GM19240 (cell line): ENCODE data around the gene E2F4.

ENCODE experiments used
- DNase-seq: peaks from one replicate; pipeline ENCODE4 v3.0.0; 2011; ENCODE audit warnings: low spot score; ENCODE audit not compliant: insufficient read length

E2F4 gene

DNA sequence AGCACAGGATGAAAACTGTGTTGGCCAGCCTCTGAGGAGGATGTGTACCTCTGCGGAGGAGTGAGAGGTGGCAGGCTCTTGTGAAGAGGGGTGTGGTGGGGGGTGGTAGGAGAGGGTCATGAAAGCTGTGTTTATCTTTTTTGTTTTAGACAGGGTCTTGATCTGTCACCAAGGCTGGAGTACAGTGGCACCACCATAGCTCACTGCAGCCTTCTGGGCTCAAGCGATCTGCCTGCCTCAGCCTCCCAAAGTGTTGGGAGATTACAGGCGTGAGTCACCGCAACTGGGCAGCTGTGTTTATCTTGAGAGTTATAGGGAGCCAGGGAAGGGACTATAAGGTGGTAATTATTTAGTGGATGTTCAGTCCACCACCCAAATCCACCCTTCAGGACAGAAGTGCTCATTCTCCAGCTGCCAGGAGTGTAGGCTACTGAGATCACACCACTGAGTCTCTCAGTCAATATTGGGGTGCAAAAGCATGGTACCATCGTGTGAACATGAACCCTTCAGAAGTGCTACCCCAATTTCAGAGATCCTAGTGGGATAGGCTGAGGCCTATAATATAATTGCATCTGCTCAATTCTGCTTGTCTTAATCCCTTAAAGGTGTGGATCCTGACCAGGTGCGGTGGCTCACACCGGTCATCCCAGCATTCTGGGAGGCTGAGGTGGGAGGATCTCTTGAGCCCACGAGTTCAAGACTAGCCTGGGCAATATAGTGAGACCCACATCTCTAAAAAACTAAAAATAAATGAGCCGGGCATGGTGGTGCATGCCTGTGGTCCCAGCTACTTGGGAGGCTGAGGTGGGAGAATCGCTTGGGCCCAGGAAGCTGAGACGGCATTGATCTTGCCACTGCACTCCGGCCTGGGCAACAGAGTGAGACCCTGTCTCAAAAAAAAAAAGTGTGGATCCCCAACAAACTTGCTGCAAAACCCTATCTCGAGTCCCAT lies 1.2 kb upstream of the E2F4 start:
- no peak for DNase-seq

GRCh38 chr16:67191411-67191994 lies 452 bp upstream of the E2F4 start:
- no peak for DNase-seq

- DNase-seq: no peak
Observed at GRCh38 chr16:67192781-67193361, 916 bp downstream of the E2F4 start.

GRCh38 chr16:67193536-67193935 lies 1.6 kb downstream of the E2F4 start:
- no peak for DNase-seq

GRCh38 chr16:67194260-67194659 lies 2.3 kb downstream of the E2F4 start:
- no peak for DNase-seq

GRCh38 chr16:67195676-67196075 lies 3.7 kb downstream of the E2F4 start:
- no peak for DNase-seq

- DNase-seq: no peak
Observed at GRCh38 chr16:67196881-67197280, 4.9 kb downstream of the E2F4 start.

DNA sequence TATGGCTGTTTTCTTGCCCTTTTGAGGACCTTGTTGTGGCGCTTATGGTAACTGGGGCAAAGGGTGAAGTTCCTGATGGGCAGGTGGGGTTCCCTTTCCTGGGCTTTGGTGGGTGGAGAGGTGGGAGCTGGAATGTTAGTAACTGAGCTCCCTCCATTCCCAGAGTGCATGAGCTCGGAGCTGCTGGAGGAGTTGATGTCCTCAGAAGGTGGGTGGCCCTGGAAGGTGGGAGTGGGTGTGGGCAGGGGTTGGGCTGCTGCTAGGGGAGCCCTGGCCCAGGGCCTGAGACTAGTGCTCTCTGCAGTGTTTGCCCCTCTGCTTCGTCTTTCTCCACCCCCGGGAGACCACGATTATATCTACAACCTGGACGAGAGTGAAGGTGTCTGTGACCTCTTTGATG lies 5.7 kb downstream of the E2F4 start:
- DNase-seq: no peak

- no peak for DNase-seq
Observed at GRCh38 chr16:67198238-67198734, 6.3 kb downstream of the E2F4 start.

DNA sequence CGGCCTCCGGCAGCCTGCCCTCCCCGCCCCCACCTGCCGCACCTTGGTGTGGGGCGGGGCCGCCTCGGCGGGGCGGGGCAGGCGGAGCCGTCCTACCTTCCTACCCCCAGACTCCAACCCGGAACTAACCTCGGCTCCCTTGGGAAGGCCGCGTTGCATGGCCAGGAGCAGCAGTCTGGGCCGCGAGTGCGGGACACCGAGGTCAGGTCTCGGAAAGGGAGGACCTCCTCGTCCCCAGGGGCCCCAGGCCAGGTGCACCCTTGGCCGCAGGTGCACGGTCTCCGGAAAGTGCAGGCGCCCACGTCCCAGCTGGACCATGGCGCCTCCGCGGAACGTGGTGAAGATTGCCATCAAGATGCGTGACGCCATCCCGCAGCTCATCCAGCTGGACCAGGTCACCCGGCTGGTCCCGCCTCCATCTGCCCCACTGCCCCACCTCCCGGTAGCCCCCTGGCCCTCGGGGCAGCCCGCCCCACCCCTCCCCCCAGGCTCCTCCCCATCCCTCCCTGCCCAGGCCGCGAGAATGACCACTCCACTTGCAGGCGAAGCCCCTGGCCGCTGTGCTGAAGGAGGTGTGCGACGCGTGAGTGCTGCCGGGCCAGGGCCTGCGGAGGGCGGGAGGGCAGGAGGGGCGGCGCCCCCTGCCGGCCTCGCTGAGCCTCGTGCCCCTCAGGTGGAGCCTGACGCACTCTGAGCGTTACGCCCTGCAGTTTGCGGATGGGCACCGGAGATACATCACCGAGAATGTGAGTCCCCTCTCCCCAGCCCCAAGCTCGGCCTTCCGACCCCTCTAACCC lies 7.3 kb downstream of the E2F4 start, which contains the start of gene ELMO3:
Gene ELMO3, plus strand, starts transcription at position 121 of the 797 bp plus-strand sequence. Its CDS starts 196 bp downstream, at position 317.
- DNase-seq: no peak

DNA sequence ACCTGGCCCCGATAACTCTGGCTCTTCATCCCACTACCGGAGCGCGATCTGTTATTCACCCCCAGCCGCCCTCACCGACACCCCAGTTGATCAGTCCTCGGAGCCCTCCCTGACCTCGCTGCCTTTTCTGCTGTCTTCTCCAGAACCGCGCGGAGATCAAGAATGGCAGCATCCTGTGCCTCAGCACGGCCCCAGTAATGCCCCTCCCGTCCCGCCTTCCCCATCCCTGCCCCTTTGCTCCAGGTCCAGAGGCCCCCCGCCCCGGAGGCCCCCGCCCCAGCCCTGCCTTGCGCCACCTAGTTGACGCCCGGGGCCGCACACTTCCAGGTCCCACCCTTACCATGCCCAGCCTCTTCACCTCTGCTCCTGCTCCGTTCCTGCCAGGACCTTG lies 7.8 kb downstream of the E2F4 start:
- no peak for DNase-seq

DNA sequence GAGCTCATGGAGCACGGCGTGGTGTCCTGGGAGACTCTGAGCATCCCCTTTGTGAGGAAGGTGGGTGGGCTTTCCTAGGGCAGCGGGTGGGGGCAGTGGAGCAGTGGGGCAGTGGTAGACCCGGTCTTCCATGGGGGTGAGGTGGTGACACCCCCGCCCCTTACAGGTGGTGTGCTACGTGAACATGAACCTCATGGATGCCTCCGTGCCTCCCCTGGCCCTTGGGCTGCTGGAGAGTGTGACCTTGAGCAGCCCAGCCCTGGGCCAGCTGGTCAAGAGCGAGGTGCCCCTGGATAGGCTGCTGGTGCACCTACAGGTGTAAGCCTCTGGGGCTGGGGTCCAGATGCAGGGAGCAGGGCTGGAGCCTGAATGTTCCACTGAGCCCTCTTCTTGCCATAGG lies 8.5 kb downstream of the E2F4 start:
- no peak for DNase-seq

DNA sequence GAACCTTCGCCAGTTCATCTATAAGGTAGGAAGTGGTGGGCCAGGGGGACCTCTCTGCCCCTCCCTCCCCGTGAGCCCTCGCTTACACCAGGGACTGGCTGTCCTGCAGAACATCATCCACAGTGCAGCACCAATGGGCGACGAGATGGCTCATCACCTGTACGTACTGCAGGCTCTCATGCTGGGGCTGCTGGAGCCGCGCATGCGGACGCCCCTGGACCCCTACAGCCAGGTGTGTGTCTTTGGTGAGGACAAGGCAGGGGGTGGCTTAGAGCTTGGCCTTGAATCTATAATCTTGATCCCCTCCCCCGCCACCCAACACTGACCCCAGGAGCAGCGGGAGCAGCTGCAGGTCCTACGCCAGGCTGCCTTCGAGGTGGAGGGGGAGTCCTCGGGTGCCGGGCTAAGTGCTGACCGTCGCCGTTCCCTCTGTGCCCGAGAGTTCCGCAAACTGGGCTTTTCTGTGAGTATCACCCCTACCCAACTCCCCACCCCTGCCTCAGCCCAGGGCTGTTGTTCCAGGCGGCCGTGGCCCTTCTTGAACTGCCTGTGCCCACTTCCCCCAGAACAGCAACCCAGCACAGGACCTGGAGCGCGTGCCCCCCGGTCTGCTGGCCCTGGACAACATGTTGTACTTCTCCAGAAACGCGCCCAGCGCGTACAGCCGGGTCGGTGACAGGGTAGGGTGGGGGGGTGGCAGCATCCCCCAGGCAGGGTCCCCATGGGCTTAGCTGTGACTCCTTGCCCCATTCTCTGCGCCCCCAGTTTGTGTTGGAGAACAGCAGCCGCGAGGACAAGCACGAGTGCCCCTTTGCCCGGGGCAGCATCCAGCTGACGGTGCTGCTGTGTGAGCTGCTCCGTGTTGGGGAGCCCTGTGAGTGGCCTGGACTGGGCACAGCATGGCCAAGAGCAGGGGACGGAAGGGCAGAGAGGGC lies 9.7 kb downstream of the E2F4 start:
- DNase-seq: no peak

GRCh38 chr16:67202426-67202825 lies 10.5 kb downstream of the E2F4 start:
- DNase-seq: no peak

DNA sequence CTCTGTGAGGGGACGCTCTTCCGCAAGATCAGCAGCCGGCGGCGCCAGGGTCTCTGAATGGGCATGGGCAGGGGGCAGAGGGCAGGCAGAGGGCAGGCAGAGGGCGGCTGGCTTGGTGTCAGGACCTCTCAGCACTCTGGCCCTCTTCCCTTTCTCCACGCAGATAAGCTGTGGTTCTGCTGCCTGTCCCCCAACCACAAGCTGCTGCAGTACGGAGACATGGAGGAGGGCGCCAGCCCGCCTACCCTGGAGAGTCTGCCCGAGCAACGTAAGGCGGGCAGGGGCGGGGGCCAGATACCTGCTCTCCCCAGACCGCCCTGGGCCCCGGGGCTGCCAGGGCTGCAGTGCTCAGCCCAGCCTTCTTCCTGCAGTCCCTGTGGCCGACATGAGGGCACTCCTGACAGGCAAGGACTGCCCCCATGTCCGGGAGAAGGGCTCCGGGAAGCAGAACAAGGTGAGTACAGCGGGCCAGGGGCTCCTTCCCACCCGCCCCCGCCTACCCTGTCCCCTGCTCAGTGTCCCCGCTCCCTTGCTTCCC lies 11.1 kb downstream of the E2F4 start:
- no peak for DNase-seq

DNA sequence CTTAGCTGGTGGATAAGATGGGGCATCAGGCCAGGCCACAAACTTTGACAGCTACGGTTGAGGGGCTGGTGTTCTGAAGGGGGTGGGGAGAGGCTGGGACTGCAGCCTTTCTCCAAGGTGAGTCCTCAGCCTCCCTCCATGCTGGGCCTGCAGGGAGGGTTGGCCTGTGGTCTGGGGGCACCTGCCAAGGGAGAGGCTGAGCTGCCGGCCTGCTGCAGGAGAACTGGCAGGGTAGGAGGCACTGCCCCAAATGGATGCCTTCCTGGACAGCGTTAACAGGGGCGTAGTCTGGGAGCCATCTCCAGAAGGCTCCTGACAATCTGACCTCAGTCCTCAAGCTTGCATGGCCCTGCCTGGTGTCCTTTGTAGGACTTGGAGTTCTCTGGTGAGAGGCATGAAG lies 12.1 kb downstream of the E2F4 start:
- no peak for DNase-seq

DNA sequence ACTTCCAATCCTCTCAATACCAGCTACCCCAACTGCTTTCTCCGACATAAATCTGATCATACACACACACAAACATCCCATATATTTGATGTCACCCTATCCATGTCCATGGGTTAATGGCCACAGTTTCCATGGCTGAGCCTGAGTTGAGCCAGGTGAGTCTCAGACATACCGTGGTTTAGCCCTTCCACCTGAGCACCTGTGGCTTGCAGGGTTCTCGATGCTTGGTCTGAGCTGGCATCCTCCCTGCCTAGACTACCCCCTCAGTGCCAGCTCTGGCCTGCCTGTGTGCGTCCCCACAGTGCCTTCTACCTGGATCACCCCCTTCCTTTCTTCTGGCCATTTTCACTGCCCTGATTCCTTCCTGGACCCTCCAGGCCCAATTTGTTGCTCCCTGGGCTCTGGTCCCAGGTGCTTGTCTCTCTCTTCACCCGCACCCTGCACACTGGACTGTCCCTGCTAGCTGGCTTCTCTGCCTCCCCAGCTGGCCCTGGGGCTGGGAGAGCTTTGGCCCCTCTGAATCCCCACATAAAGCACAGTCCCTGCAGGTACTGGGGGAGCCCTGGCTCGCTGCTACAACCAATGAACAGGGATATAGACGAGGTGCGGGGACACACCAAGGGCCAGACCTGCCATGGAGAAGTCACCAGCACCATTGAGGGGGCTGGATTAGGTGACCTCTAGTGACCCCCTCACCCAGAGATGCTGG lies 14.3 kb downstream of the E2F4 start:
- no peak for DNase-seq

- no peak for DNase-seq
Observed at GRCh38 chr16:67206838-67207248, 14.9 kb downstream of the E2F4 start.
